ENCODE measurements around the gene FBP2.

GRCh38 chr9:94577571-94577970 is 16.1 kb downstream of the FBP2 start:
- TF ChIP-seq, protein P1, sequence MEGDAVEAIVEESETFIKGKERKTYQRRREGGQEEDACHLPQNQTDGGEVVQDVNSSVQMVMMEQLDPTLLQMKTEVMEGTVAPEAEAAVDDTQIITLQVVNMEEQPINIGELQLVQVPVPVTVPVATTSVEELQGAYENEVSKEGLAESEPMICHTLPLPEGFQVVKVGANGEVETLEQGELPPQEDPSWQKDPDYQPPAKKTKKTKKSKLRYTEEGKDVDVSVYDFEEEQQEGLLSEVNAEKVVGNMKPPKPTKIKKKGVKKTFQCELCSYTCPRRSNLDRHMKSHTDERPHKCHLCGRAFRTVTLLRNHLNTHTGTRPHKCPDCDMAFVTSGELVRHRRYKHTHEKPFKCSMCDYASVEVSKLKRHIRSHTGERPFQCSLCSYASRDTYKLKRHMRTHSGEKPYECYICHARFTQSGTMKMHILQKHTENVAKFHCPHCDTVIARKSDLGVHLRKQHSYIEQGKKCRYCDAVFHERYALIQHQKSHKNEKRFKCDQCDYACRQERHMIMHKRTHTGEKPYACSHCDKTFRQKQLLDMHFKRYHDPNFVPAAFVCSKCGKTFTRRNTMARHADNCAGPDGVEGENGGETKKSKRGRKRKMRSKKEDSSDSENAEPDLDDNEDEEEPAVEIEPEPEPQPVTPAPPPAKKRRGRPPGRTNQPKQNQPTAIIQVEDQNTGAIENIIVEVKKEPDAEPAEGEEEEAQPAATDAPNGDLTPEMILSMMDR (IDR thresholded peaks at IDR 0.05), result no peak
- no peak for TF ChIP-seq POLR2A (IDR thresholded peaks at IDR 0.05)
- TF ChIP-seq EP300 (IDR thresholded peaks at IDR 0.05), result no peak
